ENCODE measurements around the gene CS.

- TF ChIP-seq SNAI2 (CRISPR knock-in tag; IDR thresholded peaks at IDR 0.05), result no peak
- TF ChIP-seq PATZ1 (CRISPR knock-in tag; IDR thresholded peaks at IDR 0.05; ENCODE audit: borderline replicate concordance), result no peak
- no peak for TF ChIP-seq BACH2 (CRISPR knock-in tag; IDR thresholded peaks at IDR 0.05; ENCODE audit: borderline replicate concordance)
- TF ChIP-seq CSRNP3 (CRISPR knock-in tag; IDR thresholded peaks at IDR 0.05), result no peak
- TF ChIP-seq ZNF8 (CRISPR knock-in tag; IDR thresholded peaks at IDR 0.05), result no peak
Measured at GRCh38 chr12:56300644-56301464, 724 bp upstream of the CS start.

All from SK-N-SH treated with all-trans-retinoic acid at 6 μM for 48 hours (cell line).